ENCODE data around the gene ACSM6. TPM values are rescaled to one million over a fixed set of nuclear protein-coding genes. Genes with fewer than 3 reads are reported as not detected.

The ACSM6 gene
- total and polyA plus RNA-seq, 2 of the 8 experiments (the other 6 are each of a cell fraction or from before 2014, with no cell fraction given): 0.33 TPM; not detected in 1

DNA sequence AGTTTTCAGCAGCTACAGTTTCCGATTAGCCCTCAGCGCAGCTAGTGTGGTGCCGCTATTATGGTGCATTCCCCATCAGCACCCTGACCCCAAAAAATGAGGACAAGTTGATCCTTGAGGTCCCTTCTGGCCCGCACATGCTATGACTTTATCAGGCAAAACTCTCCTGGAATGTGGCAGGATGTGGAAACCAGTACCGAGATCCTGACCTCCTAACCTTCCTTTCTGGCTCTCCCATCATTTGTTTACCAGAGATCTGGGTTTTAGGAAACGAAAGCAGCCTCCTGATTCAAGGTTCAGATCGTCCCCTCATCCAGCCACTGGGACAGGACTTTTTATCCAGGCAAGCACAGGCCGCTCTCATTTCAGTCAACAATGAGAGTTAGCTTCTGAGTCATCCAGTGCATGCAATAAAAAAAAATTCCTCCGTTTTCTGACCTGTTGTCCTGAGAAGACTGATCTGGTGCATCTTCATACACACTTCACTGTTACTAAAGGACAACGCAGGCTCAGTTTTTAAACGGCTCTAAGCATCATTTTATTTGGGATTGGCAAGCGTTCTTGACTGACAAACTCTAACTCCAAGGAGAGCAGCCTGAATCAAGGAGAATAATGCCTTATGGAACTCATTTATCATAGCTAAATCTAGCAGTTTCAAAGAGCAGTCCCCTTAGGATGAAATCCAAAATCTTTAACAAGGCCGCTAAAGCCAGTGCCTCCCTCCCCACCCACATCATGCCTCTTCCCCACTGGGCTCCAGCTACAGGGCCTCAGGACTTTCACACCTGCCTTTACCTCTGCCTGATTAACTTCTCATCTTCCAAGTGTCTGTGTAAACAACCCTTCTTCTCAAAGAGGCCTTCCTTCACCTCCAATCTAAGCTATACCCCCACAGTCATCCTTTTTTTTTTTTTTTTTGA lies 79.6 kb downstream of the ACSM6 start (continued):
- TF ChIP-seq RBBP5 (IDR thresholded peaks at IDR 0.05; ENCODE audit: borderline replicate concordance, low read depth, low read length) (no peak), CTBP2 (IDR thresholded peaks at IDR 0.05; ENCODE audit: borderline replicate concordance, insufficient read depth, insufficient read length, low read length) (no peak), CBX5 (IDR thresholded peaks at IDR 0.05; ENCODE audit: low read depth, low read length) (no peak), TAF7 (optimal IDR thresholded peaks at IDR 0.05; ENCODE audit: borderline replicate concordance, low read depth, low read length) (no peak), MAFK (IDR thresholded peaks at IDR 0.05; ENCODE audit: low read depth, low read length) (no peak), KDM5A (IDR thresholded peaks at IDR 0.05; ENCODE audit: low read length) (no peak), POLR2AphosphoS5 (IDR thresholded peaks at IDR 0.05; ENCODE audit: low read depth, low read length) (no peak), NRF1 (IDR thresholded peaks at IDR 0.05; ENCODE audit: low read depth, low read length) (no peak), SAP30 (IDR thresholded peaks at IDR 0.05; ENCODE audit: insufficient read depth, insufficient replicate concordance, low read length) (no peak)

All from H1 (cell line).